OCI-LY3 (cell line): ENCODE results near the gene PTPRA.
"Not testable (repeated sequence)": the region's sequence is repeated elsewhere in the genome, so short reads cannot be mapped to it uniquely, and the experiment has no call there.

Experiments
- EZH2phosphoT487 ChIP-seq: fragments of 200-600 bp; shearing (Covaris generic); IDR thresholded peaks from 2 replicates; pipeline ENCODE4 v1.6.1; 2018; ENCODE audit warnings: antibody characterized with exemption, mixed run types, low read depth
- TF ChIP-seq, protein P1 (sequence below): fragments of 200-600, 300-600 bp; sonication (generic); IDR thresholded peaks from 2 replicates; pipeline ENCODE4 v1.5.1; 2014; ENCODE audit warnings: antibody characterized with exemption, low read length, low read depth

DNA sequence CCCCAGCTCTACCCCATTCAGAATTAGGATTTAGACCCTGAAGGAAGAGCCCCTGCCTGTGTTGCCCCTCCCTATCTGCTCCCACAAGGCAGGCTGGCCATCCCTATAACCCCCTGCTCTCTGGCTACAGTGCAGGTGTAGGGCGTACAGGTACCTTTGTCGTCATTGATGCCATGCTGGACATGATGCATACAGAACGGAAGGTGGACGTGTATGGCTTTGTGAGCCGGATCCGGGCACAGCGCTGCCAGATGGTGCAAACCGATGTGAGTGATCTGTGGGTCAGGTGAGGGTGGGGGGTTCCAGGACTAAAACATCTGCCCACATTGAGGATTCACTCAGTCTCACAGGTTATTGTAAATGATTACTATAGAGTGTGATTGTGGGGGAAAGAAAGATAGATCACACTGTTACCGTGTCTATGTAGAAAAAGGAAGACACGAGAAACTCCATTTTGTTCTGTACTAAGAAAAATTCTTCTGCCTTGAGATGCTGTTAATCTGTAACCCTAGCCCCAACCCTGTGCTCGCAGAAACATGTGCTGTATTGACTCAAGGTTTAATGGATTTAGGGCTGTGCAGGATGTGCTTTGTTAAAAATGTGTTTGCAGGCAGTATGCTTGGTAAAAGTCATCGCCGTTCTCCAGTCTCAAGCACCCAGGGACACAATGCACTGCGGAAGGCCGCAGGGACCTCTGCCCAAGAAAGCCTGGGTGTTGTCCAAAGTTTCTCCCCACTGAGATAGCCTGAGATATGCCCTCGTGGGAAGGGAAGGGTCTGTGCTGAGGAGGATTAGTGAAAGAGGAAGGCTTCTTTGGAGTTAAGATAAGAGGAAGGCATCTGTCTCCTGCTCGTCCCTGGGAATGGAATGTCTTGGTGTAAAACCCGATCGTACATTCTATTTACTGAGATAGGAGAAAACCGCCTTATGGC lies 149.5 kb downstream of the PTPRA start:
- TF ChIP-seq, protein P1, sequence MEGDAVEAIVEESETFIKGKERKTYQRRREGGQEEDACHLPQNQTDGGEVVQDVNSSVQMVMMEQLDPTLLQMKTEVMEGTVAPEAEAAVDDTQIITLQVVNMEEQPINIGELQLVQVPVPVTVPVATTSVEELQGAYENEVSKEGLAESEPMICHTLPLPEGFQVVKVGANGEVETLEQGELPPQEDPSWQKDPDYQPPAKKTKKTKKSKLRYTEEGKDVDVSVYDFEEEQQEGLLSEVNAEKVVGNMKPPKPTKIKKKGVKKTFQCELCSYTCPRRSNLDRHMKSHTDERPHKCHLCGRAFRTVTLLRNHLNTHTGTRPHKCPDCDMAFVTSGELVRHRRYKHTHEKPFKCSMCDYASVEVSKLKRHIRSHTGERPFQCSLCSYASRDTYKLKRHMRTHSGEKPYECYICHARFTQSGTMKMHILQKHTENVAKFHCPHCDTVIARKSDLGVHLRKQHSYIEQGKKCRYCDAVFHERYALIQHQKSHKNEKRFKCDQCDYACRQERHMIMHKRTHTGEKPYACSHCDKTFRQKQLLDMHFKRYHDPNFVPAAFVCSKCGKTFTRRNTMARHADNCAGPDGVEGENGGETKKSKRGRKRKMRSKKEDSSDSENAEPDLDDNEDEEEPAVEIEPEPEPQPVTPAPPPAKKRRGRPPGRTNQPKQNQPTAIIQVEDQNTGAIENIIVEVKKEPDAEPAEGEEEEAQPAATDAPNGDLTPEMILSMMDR: not testable (repeated sequence)
- TF ChIP-seq EZH2phosphoT487: not testable (repeated sequence)
